WERI-Rb-1 (cell line): ENCODE measurements around the gene FZD10.

Experiments
- DNase-seq: peaks from one replicate; pipeline ENCODE4 v3.0.0-alpha.2; 2020
- H3K27ac ChIP-seq: fragments of 250-450 bp; sonication (Bioruptor Pico); 2 replicates; pipeline ENCODE4 v1.5.1; 2020; ENCODE audit warnings: mild to moderate bottlenecking, moderate library complexity
- H3K27me3 ChIP-seq: fragments of 250-450 bp; sonication (Bioruptor Pico); 2 replicates; pipeline ENCODE4 v1.5.1; 2021; ENCODE audit warnings: mild to moderate bottlenecking, low read depth, moderate library complexity; ENCODE audit not compliant: insufficient read depth, severe bottlenecking
- H3K36me3 ChIP-seq: fragments of 250-450 bp; sonication (Bioruptor Pico); 2 replicates; pipeline ENCODE4 v1.5.1; 2020; ENCODE audit warnings: mild to moderate bottlenecking, moderate library complexity
- H3K4me3 ChIP-seq: 2 replicates; pipeline ENCODE4 v1.5.1; 2011; ENCODE audit warnings: low read depth, mild to moderate bottlenecking, control low read depth, low read length
- H3K9me3 ChIP-seq: fragments of 250-450 bp; sonication (Bioruptor Pico); 2 replicates; pipeline ENCODE4 v1.5.1; 2021; ENCODE audit warnings: mild to moderate bottlenecking, moderate library complexity; ENCODE audit not compliant: severe bottlenecking
- CTCF ChIP-seq: IDR thresholded peaks from 2 replicates; pipeline ENCODE4 v1.5.1; 2011; ENCODE audit warnings: low read depth, mild to moderate bottlenecking, control low read depth, inconsistent platforms, low read length

FZD10 gene

GRCh38 chr12:130144256-130144655, 18.0 kb upstream of the FZD10 start:
- no peak for TF ChIP-seq CTCF
- no peak overlapping the region for H3K4me3 ChIP-seq
- no peak overlapping the region for H3K27ac ChIP-seq
- no peaks in the 10 kb centered on the region for H3K9me3 ChIP-seq
- DNase-seq = no peak
- no peaks in the 10 kb centered on the region for H3K27me3 ChIP-seq
- H3K36me3 ChIP-seq = no peaks in the 10 kb centered on the region

- TF ChIP-seq CTCF = no peak
- Histone ChIP-seq H3K27ac (no peak overlapping the region), H3K36me3 (no peaks in the 10 kb centered on the region), H3K4me3 (no peak overlapping the region), H3K27me3 (no peaks in the 10 kb centered on the region), H3K9me3 (no peaks in the 10 kb centered on the region)
- DNase-seq = no peak
Measured at GRCh38 chr12:130145731-130146130, 16.5 kb upstream of the FZD10 start.

GRCh38 chr12:130146176-130146931, 15.9 kb upstream of the FZD10 start:
- TF ChIP-seq CTCF = no peak
- no peaks in the 10 kb centered on the region for H3K36me3 ChIP-seq
- no peak for DNase-seq
- no peak overlapping the region for H3K4me3 ChIP-seq
- no peaks in the 10 kb centered on the region for H3K27me3 ChIP-seq
- H3K9me3 ChIP-seq = no peaks in the 10 kb centered on the region
- H3K27ac ChIP-seq = no peak overlapping the region

GRCh38 chr12:130147875-130148596, 14.2 kb upstream of the FZD10 start:
- Histone ChIP-seq H3K9me3 (no peaks in the 10 kb centered on the region), H3K36me3 (no peaks in the 10 kb centered on the region), H3K27me3 (no peaks in the 10 kb centered on the region), H3K27ac (no peak overlapping the region), H3K4me3 (no peak overlapping the region)
- DNase-seq = no peak
- no peak for TF ChIP-seq CTCF

- H3K27ac ChIP-seq = no peak overlapping the region
- no peaks in the 10 kb centered on the region for H3K9me3 ChIP-seq
- H3K27me3 ChIP-seq = no peaks in the 10 kb centered on the region
- no peak overlapping the region for H3K4me3 ChIP-seq
- no peaks in the 10 kb centered on the region for H3K36me3 ChIP-seq
- no peak for TF ChIP-seq CTCF
- DNase-seq = no peak
Measured at GRCh38 chr12:130151846-130152245, 10.4 kb upstream of the FZD10 start.
